Skeletal muscle tissue (tissue), 4 donors: Measurements from ENCODE around the gene DAG1. TPM values are rescaled to one million over a fixed set of nuclear protein-coding genes. Genes with fewer than 3 reads are reported as not detected.
A peak's percentile ranks its signal among the peaks of the same experiment; 100 is the strongest.

ENCODE experiments used
- H3K27ac ChIP-seq: one replicate; pipeline ENCODE4 v1.7.0; 2013; ENCODE audit warnings: mild to moderate bottlenecking, low read depth, low read length, inconsistent platforms
- H3K27me3 ChIP-seq, 3 donors: one replicate each; pipeline ENCODE4 v1.7.0; 2013; ENCODE audit warnings: low read length in 3 of 3; ENCODE audit not compliant: control insufficient read depth in 3 of 3, insufficient read depth in 3 of 3
- H3K36me3 ChIP-seq, 3 donors: one replicate each; pipeline ENCODE4 v1.7.0; 2013; ENCODE audit warnings: low read length in 3 of 3; ENCODE audit not compliant: control insufficient read depth in 3 of 3, insufficient read depth in 3 of 3
- H3K4me1 ChIP-seq, 3 donors: one replicate each; pipeline ENCODE4 v1.7.0; 2013; ENCODE audit warnings: low read length in 3 of 3, mild to moderate bottlenecking in 3 of 3; ENCODE audit not compliant: control insufficient read depth in 3 of 3, insufficient read depth in 3 of 3
- H3K4me3 ChIP-seq, 3 donors: one replicate each; pipeline ENCODE4 v1.7.0; 2013; ENCODE audit warnings: low read length in 3 of 3
- H3K9ac ChIP-seq, 3 donors: one replicate each; pipeline ENCODE4 v1.7.0; 2013; ENCODE audit warnings: low read length in 3 of 3, mild to moderate bottlenecking in 3 of 3, moderate library complexity in 2 of 3, low read depth in 1 of 3
- H3K9me3 ChIP-seq, 3 donors: one replicate each; pipeline ENCODE4 v1.7.0; 2013; ENCODE audit warnings: low read length in 3 of 3; ENCODE audit not compliant: control insufficient read depth in 3 of 3
- total RNA-seq: library from RNA; depleted of rRNA; stranded (reverse); fragments of >200 nt; gene quantifications from one replicate; pipeline ENCODE4 v1.2.3, GENCODE V29; 2014
- donor health status: Osteomylitis.

The DAG1 gene
- total RNA-seq, 1 donor from 2014 or later = 77.2 TPM

DNA sequence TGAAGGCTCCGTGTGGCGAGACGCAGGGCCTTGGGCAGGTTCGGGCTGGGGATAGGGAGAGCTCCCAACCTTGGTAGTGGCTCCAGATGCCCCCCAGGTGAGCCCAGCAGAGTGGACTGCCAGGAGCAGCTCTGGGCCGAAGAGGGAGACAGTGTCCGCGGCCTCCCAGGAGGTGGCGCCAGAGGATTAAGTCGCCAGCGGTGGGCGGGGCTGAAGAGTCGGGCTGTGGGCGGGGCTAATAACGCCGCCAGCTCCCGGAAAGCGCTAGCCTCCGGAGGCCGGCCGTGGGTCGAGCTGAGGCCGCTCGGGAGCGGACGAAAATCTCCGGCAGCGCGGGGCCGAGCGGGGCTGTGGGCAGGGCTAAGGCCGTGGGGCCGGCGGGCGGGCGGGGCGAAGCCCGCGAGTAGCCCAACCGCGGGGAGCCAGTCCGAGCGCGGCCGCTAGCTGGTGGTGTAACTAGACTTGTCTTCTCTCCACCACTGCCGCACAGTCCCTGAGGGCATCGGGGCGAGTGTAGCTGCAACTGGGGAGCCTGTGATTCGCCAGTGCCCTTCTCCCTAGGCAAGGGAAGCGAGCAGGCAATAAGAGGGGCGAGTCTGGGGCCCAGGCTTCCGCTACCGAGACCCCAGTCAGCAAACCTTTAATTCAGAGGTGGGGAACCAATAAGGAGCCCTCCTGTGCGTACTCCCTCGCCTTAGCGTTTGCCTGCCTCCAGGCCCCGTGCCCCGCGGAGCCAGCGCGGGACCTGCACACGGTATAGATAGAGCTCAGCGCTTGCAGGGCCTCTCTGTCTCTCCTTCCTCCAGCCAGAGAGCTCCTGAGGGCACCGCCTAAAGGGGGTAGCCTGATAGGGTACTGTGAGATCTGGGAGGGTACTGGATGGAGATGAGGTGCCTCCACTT, 69.8 kb downstream of the DAG1 start:
- Histone ChIP-seq H3K4me3 (peak overlapping the region; percentile 72 to 81 (median 80)), H3K9ac (peak overlapping the region; percentile 77 to 88 (median 82)), H3K27me3 (peaks cover 0 to 2% (median 0%) of the 10 kb centered on the region in 3 donors), H3K27ac (peak overlapping the region; percentile 79), H3K9me3 (no peaks in the 10 kb centered on the region), H3K36me3 (peaks cover 0 to 2% (median 0%) of the 10 kb centered on the region in 3 donors), H3K4me1 (peaks cover 31 to 38% (median 33%) of the 10 kb centered on the region in 3 donors)

DNA sequence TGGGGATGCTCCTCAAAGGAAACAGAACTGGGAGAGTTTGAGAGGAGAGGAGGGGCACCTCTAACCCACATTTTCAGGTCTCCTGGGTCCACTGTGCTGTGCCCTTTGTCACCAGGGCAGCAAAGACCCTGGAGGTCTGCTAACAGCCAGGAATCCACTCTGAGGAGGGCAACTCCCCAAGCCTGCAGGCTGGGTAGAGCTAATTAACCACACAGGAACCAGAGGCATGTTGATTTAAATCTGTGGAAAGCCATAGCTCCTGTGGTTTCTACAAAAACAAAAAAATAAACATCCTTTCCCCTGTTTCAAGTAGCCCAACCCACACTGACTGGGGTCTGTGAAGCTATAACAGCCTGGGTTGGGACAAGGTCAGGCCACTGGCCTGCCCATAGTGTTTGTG, 82.0 kb downstream of the DAG1 start:
- no peaks in the 10 kb centered on the region for H3K9me3 ChIP-seq
- H3K4me1 ChIP-seq = peaks cover 13 to 20% (median 16%) of the 10 kb centered on the region in 3 donors
- no peak overlapping the region for H3K4me3 ChIP-seq
- no peak overlapping the region for H3K9ac ChIP-seq
- H3K36me3 ChIP-seq = no peaks in the 10 kb centered on the region
- peaks cover 0 to 4% (median 3%) of the 10 kb centered on the region in 3 donors for H3K27me3 ChIP-seq
- H3K27ac ChIP-seq = no peak overlapping the region

DNA sequence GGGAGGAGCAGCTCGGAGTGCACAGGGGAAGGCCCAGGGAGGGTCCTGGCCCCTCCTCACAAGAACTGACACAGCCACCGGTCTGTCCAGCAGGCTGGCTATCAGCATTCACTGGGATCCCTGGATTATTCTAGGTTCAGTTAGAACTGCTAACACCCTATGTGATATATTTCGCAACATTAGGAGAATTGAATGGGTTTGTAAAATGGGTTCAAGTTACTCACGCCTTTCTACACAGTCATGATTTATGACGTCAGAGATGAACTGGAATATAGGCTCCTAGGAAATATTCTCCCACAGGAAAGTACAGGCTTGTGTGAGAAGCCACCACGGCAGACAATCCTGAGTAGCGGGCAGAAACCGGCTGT, 83.2 kb downstream of the DAG1 start:
- Histone ChIP-seq H3K9ac (peak overlapping the region in 2 of 3 donors; percentile 76 to 85), H3K4me3 (peak overlapping the region; percentile 86 to 95 (median 92)), H3K9me3 (no peaks in the 10 kb centered on the region), H3K27ac (peak overlapping the region; percentile 72), H3K4me1 (peaks cover 13 to 20% (median 16%) of the 10 kb centered on the region in 3 donors), H3K36me3 (no peaks in the 10 kb centered on the region), H3K27me3 (no peaks in the 10 kb centered on the region)

DNA sequence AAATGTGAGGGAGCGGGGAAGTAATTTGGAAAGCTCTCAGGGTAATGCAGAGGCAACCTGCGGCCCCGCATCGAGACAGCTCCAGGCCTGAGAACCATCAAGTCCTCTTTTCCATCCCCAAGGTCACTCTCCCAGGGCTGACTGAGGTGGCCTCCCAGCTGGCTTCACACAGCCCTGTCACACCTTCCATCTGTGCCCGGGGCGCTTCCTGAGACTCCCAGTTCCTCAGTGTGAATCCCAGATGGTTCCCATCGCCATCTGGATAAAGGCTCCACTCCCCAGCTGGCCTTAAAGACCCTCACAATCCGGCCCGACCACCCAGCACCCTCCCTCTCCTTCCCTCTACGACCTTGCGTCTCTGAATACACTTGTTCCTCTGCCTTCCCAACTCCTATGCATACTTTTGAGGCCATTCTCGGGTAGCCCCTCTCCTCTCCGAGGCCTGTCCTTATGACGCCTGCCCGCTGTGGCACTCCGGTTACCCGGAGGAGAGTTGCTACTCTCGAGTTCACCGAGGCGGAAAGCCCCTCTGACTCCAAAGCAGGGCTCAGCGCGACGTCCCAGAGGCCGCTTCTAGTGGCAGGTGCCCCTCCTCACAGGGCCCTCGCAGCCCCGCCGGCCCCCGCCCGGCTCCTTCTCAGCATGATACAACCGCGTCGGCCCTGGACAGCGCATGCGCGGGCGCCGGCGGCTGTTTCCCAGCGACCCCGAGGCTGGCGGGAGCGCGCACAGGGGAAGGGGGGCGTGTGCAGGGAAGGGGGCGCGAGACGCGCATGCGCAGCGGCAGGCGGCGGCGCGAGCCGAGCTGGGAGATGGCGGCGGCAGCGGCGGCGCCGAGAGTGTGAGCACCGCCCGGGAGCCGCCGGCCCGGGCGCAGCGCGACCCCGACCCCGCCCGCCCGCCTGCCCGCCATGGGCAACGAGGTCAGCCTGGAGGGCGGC, 83.9 kb downstream of the DAG1 start, which contains the start of gene BSN:
BSN (plus strand) TSS at position 786 of the 941 bp plus-strand sequence; CDS start at position 912, 126 bp downstream.
- H3K36me3 ChIP-seq = no peaks in the 10 kb centered on the region
- no peaks in the 10 kb centered on the region for H3K27me3 ChIP-seq
- peak within 1 kb of the TSS; percentile 72 for H3K27ac ChIP-seq
- peak within 1 kb of the TSS; percentile 86 to 95 (median 92) for H3K4me3 ChIP-seq
- peaks cover 13 to 20% (median 16%) of the 10 kb centered on the region in 3 donors for H3K4me1 ChIP-seq
- no peaks in the 10 kb centered on the region for H3K9me3 ChIP-seq
- H3K9ac ChIP-seq = peak within 1 kb of the TSS; percentile 76 to 85 (median 80)

DNA sequence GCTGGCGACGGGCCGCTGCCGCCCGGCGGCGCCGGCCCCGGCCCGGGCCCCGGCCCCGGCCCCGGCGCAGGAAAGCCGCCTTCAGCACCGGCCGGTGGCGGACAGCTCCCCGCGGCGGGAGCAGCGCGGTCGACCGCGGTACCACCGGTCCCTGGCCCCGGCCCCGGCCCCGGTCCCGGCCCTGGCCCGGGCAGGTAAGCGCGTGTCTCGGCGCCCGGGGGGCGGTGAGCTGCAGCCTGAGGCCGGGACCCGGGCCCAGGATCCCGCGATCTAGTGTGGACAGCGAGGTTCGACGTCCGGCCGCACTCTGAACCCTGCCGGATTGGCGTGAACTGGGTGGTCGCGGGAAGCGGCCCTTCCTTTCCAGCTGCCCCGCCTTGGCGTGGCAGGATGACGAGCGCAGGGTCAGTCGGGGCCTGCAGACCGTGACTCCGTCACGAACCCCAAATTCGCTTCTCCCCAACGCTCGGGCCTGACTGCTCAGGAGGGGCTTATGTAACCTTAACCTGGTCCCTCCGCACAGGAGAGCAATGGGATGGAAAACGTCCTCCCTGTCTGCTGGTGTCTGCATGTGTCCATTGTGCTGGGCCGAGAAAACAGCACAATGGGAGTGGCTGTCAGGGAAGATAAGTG, 84.7 kb downstream of the DAG1 start:
- Histone ChIP-seq H3K9ac (peak overlapping the region in 2 of 3 donors; percentile 19 to 54), H3K27ac (no peak overlapping the region), H3K27me3 (no peaks in the 10 kb centered on the region), H3K4me1 (peaks cover 13 to 20% (median 16%) of the 10 kb centered on the region in 3 donors), H3K36me3 (no peaks in the 10 kb centered on the region), H3K4me3 (peak overlapping the region; percentile 31 to 71 (median 63)), H3K9me3 (no peaks in the 10 kb centered on the region)

DNA sequence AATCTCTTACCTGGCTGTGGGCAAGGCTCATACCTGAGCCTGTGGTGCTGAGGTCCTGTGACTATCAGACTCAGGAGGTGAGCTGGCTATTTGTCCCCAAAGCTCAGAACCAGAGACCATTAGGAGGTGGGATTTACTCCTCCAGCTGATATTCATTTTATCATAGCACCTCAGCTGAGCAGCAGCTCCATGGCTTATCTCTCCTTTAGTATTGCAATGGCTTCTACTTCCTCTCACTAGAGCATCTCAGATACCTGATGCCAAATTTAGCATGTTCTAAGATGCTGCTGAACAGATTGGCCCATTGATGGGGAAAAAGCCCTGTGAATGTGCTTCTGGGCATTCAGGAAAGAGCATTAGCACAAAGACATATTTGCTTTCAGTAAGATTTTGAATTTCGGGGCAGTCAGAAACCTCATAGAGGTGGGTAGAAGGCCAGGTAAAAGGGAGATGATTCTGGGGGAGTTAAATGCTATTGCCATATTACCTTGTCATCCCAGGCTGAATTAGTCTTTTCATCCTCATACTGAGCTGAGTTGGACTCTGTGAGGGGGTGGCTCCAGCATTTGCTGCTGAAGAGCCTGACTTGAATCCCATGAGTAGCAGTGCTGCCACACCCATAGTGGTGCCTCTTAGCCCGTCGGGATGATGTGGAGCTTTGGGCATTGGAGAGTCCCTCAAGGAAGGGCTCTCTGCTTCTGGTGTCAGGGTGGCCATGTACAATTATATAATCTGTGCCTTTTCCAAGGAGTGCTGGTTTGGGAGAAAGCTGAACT, 86.6 kb downstream of the DAG1 start:
- no peaks in the 10 kb centered on the region for H3K9me3 ChIP-seq
- H3K27ac ChIP-seq = no peak overlapping the region
- H3K9ac ChIP-seq = no peak overlapping the region
- H3K4me1 ChIP-seq = peaks cover 13 to 20% (median 16%) of the 10 kb centered on the region in 3 donors
- no peaks in the 10 kb centered on the region for H3K27me3 ChIP-seq
- no peaks in the 10 kb centered on the region for H3K36me3 ChIP-seq
- no peak overlapping the region for H3K4me3 ChIP-seq

DNA sequence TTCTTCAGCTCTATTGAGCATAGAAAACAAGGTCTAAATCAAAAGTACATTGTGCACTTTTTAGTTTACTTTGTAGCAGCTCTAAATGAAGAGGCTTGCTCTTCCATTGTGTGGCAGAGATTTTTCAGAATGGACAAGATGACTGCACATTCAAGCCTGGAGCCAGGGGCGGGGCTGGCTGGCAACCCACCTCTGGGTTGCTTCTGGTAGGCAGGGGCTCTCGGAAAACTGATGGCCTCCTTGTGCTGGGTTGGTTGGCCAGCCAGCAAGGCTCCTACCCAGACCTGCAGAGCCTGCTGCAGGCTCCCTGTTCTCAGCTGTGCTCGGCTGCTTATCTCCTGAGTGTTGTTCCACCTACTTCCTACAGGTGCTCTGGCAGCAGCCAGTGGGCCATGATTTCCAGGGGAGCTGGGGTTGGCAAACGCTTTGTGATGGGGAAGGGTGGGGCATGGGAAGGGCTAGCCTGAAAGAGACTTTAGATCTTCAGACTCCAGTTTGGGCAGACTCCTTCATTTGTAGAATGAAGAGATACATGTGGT, 93.0 kb downstream of the DAG1 start:
- H3K4me3 ChIP-seq = no peak overlapping the region
- H3K27ac ChIP-seq = no peak overlapping the region
- H3K36me3 ChIP-seq = no peaks in the 10 kb centered on the region
- H3K4me1 ChIP-seq = no peaks in the 10 kb centered on the region
- H3K9ac ChIP-seq = no peak overlapping the region
- no peaks in the 10 kb centered on the region for H3K9me3 ChIP-seq
- no peaks in the 10 kb centered on the region for H3K27me3 ChIP-seq

DNA sequence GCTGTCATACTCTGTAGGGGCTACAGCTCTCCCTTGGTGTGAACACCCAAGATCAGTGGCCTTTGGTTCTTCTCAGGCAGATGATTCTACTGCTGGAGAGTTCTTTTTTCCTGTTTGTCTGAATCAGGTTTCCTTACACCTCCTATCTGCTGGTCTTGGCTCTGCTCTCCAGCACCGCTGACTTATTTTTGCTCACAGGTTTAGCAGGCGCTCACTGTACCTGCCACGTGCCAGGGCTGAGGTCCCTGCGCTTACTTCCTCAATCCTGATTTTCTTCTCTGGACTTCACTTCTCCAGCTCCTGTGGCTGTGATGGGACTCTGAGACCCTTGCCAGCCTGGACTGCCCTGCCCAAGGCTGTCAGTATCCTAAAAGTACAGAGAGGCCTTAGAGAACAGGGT, 93.7 kb downstream of the DAG1 start:
- Histone ChIP-seq H3K4me3 (no peak overlapping the region), H3K4me1 (no peaks in the 10 kb centered on the region), H3K36me3 (no peaks in the 10 kb centered on the region), H3K27ac (no peak overlapping the region), H3K27me3 (no peaks in the 10 kb centered on the region), H3K9me3 (no peaks in the 10 kb centered on the region), H3K9ac (no peak overlapping the region)

DNA sequence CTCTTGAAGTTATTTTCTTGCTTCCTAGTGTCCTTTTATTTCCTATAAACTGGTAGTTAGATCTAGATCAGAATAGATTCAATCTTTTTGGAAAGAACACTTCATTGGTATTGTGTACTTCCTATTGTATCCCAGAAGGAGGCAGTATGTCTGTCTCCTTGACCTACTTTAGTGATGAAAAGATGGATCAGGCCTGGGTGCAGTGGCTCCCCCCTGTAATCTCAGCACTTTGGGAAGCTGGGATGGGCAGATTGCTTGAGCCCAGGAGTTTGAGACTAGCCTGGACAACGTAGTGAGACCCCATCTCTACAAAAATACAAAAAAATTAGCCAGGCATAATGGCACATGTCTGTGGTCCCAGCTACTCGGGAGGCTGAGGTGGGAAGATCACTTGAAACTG, 96.2 kb downstream of the DAG1 start:
- Histone ChIP-seq H3K27ac (no peak overlapping the region), H3K4me3 (no peak overlapping the region), H3K9me3 (no peaks in the 10 kb centered on the region), H3K27me3 (no peaks in the 10 kb centered on the region), H3K9ac (no peak overlapping the region), H3K4me1 (no peaks in the 10 kb centered on the region), H3K36me3 (no peaks in the 10 kb centered on the region)
